H1 (cell line): ENCODE results near the gene NARS2.

Experiments
- GABPA ChIP-seq: IDR thresholded peaks from 2 replicates; pipeline ENCODE4 v1.6.1; 2011; ENCODE audit warnings: mild to moderate bottlenecking, low read length, moderate library complexity, borderline replicate concordance; ENCODE audit not compliant: insufficient read depth
- TF ChIP-seq, protein P1 (sequence below): IDR thresholded peaks from 2 replicates; pipeline ENCODE4 v1.6.1; 2012; ENCODE audit warnings: inconsistent platforms

- TF ChIP-seq, protein P1, sequence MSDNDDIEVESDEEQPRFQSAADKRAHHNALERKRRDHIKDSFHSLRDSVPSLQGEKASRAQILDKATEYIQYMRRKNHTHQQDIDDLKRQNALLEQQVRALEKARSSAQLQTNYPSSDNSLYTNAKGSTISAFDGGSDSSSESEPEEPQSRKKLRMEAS: no peak
- no peak for TF ChIP-seq GABPA
These were observed 98.6 kb downstream of the NARS2 start for GRCh38 chr11:78476066-78476465.
